Tibial nerve (tissue), 4 donors: ENCODE measurements around the gene NRN1. TPM values are rescaled to one million over a fixed set of nuclear protein-coding genes. Genes with fewer than 3 reads are reported as not detected.

ENCODE experiments used
- DNase-seq, 2 donors: peaks; one replicate each; pipeline ENCODE4 v3.0.0-alpha.2; 2019; ENCODE audit warnings: low spot score in 2 of 2
- H3K27ac ChIP-seq, 4 donors: fragments of 200-600 bp; sonication (generic) in 3 of 4; one replicate each; pipeline ENCODE4 v1.5.1; 2017 to 2019; ENCODE audit warnings: mild to moderate bottlenecking in 1 of 4
- H3K27me3 ChIP-seq, 2 donors: fragments of 200-600 bp; sonication (generic) in 1 of 2; one replicate each; pipeline versions ENCODE4 v1.5.1 to v1.6.0; 2017 to 2019
- H3K36me3 ChIP-seq, 3 donors: fragments of 200-600 bp; sonication (generic); one replicate each; pipeline ENCODE4 v1.5.1; 2018 to 2019
- H3K4me1 ChIP-seq, 4 donors: fragments of 200-600 bp; sonication (generic) in 3 of 4; one replicate each; pipeline ENCODE4 v1.5.1; 2017 to 2019
- H3K4me3 ChIP-seq, 4 donors: fragments of 200-600 bp; sonication (generic) in 3 of 4; one replicate each; pipeline ENCODE4 v1.5.1; 2017 to 2019; ENCODE audit warnings: mild to moderate bottlenecking in 1 of 4, moderate library complexity in 1 of 4
- H3K9me3 ChIP-seq, 4 donors: fragments of 200-600 bp; sonication (generic) in 3 of 4; one replicate each; pipeline ENCODE4 v1.5.1; 2017 to 2019
- EP300 ChIP-seq, 2 donors: sonication (generic); formaldehyde crosslinking; IDR thresholded peaks; one replicate each; pipeline ENCODE4 v1.6.1; 2017; ENCODE audit warnings: antibody characterized with exemption in 2 of 2, mild to moderate bottlenecking in 1 of 2
- POLR2A ChIP-seq, 2 donors: fragments of 450-650 bp; IDR thresholded peaks; one replicate each; pipeline ENCODE4 v1.6.1; 2017; ENCODE audit warnings: antibody characterized with exemption in 2 of 2, mild to moderate bottlenecking in 2 of 2, moderate library complexity in 2 of 2
- WGBS, 2 donors: methylation state at CpG; one replicate each; pipeline ENCODE4 v1.1.5; 2018; 5-methylcytosine and 5-hydroxymethylcytosine counted together
- total RNA-seq, 4 donors: library from RNA; depleted of rRNA; stranded (reverse); fragments of >200 nt; gene quantifications; one replicate each; pipeline ENCODE4 v1.1.0, GENCODE V29; 2016
- TF ChIP-seq, protein P1 (sequence below), 5 experiments: fragments of 200-600 bp in 3 of 5; fragments of 450-650 bp in 2 of 5; sonication (generic) in 3 of 5; IDR thresholded peaks; one replicate each; pipeline ENCODE4 v1.5.1; 2016 to 2019; ENCODE audit warnings: antibody characterized with exemption in 5 of 5, mild to moderate bottlenecking in 3 of 5, moderate library complexity in 2 of 5

NRN1 gene
- total RNA-seq, 4 donors from 2014 or later = 39.0 to 69.0 (median 54.0) TPM

DNA sequence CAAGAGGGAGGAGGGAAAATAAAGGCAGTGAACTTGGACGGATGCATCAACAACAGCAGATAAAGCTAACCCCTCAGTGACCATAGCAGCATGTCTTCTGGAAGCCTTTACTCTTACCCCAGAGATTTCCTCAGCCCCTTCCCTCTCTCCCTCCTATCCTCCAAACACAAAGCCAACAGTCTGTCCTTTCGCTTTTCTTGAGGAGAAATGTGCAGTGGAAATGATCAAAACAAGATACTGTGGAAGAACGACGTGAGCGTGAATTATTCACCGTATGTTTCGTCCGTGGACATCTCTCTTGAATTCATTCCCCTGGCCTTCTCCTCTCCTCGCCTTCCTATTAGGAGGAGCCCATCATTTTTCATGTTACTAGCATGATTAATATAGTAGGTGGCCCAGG, 8.5 kb downstream of the NRN1 start:
- DNase-seq = no peak
- 39 to 43% methylated on average over 9 of the region's 9 CpGs for WGBS, 2 donors
- Histone ChIP-seq H3K9me3 (no peaks in the 10 kb centered on the region), H3K36me3 (no peaks in the 10 kb centered on the region), H3K4me3 (peak overlapping the region in 1 of 4 donors; percentile 47), H3K27ac (peak overlapping the region; percentile 73 to 95 (median 88)), H3K27me3 (peaks cover 0 to 92% of the 10 kb centered on the region in 2 donors), H3K4me1 (peaks cover 0 to 83% (median 23%) of the 10 kb centered on the region in 4 donors)
- TF ChIP-seq, protein P1, sequence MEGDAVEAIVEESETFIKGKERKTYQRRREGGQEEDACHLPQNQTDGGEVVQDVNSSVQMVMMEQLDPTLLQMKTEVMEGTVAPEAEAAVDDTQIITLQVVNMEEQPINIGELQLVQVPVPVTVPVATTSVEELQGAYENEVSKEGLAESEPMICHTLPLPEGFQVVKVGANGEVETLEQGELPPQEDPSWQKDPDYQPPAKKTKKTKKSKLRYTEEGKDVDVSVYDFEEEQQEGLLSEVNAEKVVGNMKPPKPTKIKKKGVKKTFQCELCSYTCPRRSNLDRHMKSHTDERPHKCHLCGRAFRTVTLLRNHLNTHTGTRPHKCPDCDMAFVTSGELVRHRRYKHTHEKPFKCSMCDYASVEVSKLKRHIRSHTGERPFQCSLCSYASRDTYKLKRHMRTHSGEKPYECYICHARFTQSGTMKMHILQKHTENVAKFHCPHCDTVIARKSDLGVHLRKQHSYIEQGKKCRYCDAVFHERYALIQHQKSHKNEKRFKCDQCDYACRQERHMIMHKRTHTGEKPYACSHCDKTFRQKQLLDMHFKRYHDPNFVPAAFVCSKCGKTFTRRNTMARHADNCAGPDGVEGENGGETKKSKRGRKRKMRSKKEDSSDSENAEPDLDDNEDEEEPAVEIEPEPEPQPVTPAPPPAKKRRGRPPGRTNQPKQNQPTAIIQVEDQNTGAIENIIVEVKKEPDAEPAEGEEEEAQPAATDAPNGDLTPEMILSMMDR (IDR thresholded peaks at IDR 0.05) = no peak
- no peak for TF ChIP-seq EP300 (IDR thresholded peaks at IDR 0.05)

DNA sequence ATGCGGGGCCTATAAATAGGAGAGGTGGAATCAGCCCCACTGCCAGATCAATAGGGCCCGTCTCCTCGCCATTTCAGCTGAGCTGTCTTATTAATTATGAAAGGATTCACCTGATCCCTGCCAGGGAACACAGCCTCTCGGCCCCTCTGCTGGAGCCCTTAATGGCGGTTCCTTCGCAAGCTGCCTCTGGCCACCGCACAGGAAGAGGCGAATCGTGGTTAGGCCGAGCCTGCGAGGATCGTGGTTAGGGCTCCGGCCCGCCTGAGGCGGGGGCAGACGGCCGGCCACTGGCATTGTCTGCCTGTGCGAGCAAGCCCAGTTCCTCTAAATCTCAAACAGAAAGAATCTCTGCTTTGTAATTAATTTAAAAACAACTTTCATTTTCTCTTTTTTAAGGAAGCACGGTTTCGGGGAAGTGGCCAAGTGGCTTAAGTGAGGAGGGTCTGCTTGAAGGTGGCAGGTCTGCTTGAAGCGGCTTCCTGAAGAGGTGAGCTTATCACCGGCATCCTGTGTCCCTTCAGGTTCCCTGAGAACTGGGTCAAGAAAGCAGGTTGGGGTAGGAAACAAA, 9.2 kb downstream of the NRN1 start:
- H3K4me3 ChIP-seq = peak overlapping the region; percentile 38 to 87 (median 64)
- WGBS, 2 donors = 35 to 45% methylated on average over 22 of the region's 22 CpGs
- H3K36me3 ChIP-seq = no peaks in the 10 kb centered on the region
- H3K4me1 ChIP-seq = peaks cover 0 to 76% (median 20%) of the 10 kb centered on the region in 4 donors
- no peak for DNase-seq
- peaks cover 0 to 90% of the 10 kb centered on the region in 2 donors for H3K27me3 ChIP-seq
- TF ChIP-seq, protein P1 (IDR thresholded peaks at IDR 0.05) = no peak
- TF ChIP-seq POLR2A (IDR thresholded peaks at IDR 0.05) = no peak
- peak in 1 of 2 donors; percentile 35 for TF ChIP-seq EP300 (IDR thresholded peaks at IDR 0.05)
- H3K9me3 ChIP-seq = no peaks in the 10 kb centered on the region
- H3K27ac ChIP-seq = peak overlapping the region; percentile 73 to 95 (median 88)

DNA sequence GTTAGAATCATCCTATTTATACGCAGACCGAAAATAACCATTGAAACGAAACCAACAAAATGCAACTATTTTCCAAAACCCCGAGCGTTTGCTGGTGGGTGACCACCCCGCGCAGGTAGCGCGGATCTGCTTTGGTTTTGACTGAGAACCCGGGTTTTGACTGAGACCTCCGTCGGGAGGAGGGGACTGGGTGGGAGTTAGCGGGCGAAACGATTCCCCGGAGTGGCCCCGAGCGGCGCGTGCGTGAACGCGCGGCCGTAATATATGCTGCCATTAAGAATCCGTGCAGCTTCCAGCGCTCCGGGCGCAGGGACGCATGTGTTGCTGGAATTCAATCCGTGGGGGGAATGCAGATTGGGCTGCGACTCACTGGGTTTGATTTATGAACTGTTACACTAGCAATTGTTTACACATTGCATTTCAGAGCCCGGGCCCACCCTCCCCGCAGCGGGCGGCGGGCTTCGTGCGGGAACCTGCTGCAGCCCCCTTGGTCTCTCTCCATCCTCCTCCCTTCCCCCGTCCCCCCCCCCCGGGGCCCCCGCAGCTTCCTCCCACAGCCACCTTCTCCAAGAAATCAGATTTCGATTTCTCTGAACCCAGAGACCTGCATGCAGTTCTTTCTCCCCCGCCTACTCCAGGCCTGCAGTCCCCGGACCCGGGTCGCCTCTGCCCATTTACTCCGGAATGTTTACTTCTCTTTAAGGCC, 9.9 kb downstream of the NRN1 start:
- TF ChIP-seq, protein P1 (IDR thresholded peaks at IDR 0.05) = no peak
- TF ChIP-seq EP300 (IDR thresholded peaks at IDR 0.05) = peak in 1 of 2 donors; percentile 9
- no peak for TF ChIP-seq POLR2A (IDR thresholded peaks at IDR 0.05)
- peaks cover 0 to 69% (median 20%) of the 10 kb centered on the region in 4 donors for H3K4me1 ChIP-seq
- no peaks in the 10 kb centered on the region for H3K9me3 ChIP-seq
- no peak for DNase-seq
- peak overlapping the region; percentile 73 to 95 (median 88) for H3K27ac ChIP-seq
- 3 to 4% methylated on average over 45 to 47 of the region's 48 CpGs for WGBS, 2 donors
- H3K4me3 ChIP-seq = peak overlapping the region; percentile 38 to 87 (median 64)
- peaks cover 0 to 86% of the 10 kb centered on the region in 2 donors for H3K27me3 ChIP-seq
- no peaks in the 10 kb centered on the region for H3K36me3 ChIP-seq

DNA sequence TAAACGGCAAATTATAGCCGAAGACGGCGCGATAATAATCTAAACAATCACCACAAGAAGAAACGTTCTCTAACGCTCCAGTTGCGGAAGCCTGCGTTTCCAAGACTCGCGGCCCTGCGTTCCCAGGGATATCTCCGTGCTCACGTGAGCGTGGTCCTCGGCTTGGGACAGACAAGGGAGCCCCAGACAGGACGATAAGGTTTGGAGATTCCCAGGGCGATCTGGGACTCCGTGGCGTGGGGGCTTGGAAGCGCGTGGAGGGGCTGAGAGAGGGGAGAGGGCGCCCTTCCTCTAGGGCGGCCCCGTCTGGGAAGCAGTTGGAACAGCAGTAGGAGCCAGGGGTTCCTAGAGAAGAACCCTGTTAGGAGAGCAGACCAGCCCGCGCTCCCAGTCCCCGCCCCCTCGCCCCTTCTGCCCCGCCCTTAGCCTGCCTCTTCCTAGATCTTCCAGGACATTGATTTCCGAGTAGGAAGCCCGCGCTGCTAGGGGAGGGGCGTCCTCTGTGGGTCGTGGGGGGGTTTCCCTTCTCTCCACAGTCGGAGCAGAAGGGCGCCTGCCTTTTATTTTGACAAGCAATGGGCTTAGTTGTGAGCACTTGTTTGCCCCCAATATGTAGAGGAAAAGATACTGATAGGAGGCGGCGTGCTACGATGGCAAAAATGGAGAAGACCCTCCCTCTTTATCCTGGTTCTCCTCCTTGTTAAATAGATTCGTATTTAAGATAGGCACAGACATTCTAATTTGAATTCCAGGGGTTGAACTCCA, 10.6 kb downstream of the NRN1 start:
- TF ChIP-seq EP300 (IDR thresholded peaks at IDR 0.05) (peak in 1 of 2 donors; percentile 76), POLR2A (IDR thresholded peaks at IDR 0.05) (no peak)
- TF ChIP-seq, protein P1 (IDR thresholded peaks at IDR 0.05) = peak in 3 of 5 experiments; percentile 19 to 50 (median 45)
- H3K36me3 ChIP-seq = no peaks in the 10 kb centered on the region
- H3K27me3 ChIP-seq = peaks cover 0 to 80% of the 10 kb centered on the region in 2 donors
- H3K27ac ChIP-seq = peak overlapping the region; percentile 73 to 95 (median 88)
- peak; percentile 74 to 78 for DNase-seq
- 2 to 4% methylated on average over 38 to 41 of the region's 41 CpGs for WGBS, 2 donors
- no peaks in the 10 kb centered on the region for H3K9me3 ChIP-seq
- H3K4me3 ChIP-seq = peak overlapping the region; percentile 38 to 87 (median 64)
- peaks cover 0 to 62% (median 20%) of the 10 kb centered on the region in 4 donors for H3K4me1 ChIP-seq
